CD4-positive, alpha-beta T cell (primary cell): ENCODE data around the gene TOGARAM2. TPM values are rescaled to one million over a fixed set of nuclear protein-coding genes. Genes with fewer than 3 reads are reported as not detected.

Source experiments
- ATAC-seq: fragments of 200-7000 bp; cut with Tn5 transposase; one replicate; pipeline ENCODE4 v1.10.0; 2022; ENCODE audit warnings: mild to moderate bottlenecking; ENCODE audit not compliant: poor library complexity
- CTCF ChIA-PET: fragments of 350-600 bp; sonication (Branson Sonifier 250); formaldehyde crosslinking; loops from one replicate; lab custom pipeline; 2021; ENCODE audit warnings: antibody characterized with exemption, inconsistent platforms; lab: Charles Lee
- POLR2A ChIA-PET: fragments of 350-600 bp; sonication (Branson Sonifier 250); formaldehyde crosslinking; loops from one replicate; lab custom pipeline; 2021; ENCODE audit warnings: antibody characterized with exemption, inconsistent platforms; lab: Charles Lee
- DNase-seq, 14 experiments: peaks; one replicate each; pipeline ENCODE4 v3.0.0-alpha.2; 2013 to 2020; ENCODE audit warnings: mixed read lengths in 2 of 14
- H3K27ac ChIP-seq, 2 donors: one replicate each; pipeline versions ENCODE4 v1.5.1 to v1.7.0; 2013; ENCODE audit warnings: low read length in 2 of 2, low read depth in 1 of 2, mild to moderate bottlenecking in 1 of 2
- H3K27me3 ChIP-seq, 2 experiments: 1 replicate in 1 of 2; 2 replicates in 1 of 2; pipeline versions ENCODE4 v1.6.1 to v1.7.0; 2013; ENCODE audit warnings: low read length in 2 of 2, control low read depth in 1 of 2, mild to moderate bottlenecking in 1 of 2, moderate library complexity in 1 of 2; ENCODE audit not compliant: insufficient read depth in 2 of 2, control insufficient read depth in 1 of 2
- H3K36me3 ChIP-seq: one replicate; pipeline ENCODE4 v1.6.1; 2013; ENCODE audit warnings: low read length, control low read depth; ENCODE audit not compliant: insufficient read depth
- H3K4me1 ChIP-seq: one replicate; pipeline ENCODE4 v1.6.1; 2013; ENCODE audit warnings: low read length, control low read depth; ENCODE audit not compliant: insufficient read depth
- H3K4me3 ChIP-seq: one replicate; pipeline ENCODE4 v1.5.1; 2013; ENCODE audit warnings: mild to moderate bottlenecking, low read length, moderate library complexity
- H3K9me3 ChIP-seq, 2 experiments: 1 replicate in 1 of 2; 2 replicates in 1 of 2; pipeline versions ENCODE4 v1.6.1 to v1.7.0; 2013; ENCODE audit warnings: low read length in 2 of 2, mild to moderate bottlenecking in 2 of 2, control low read depth in 1 of 2, moderate library complexity in 1 of 2; ENCODE audit not compliant: control insufficient read depth in 1 of 2, insufficient read depth in 1 of 2
- H3K27ac Mint-ChIP-seq: one replicate; pipeline ENCODE4 v1.8.0; 2020; ENCODE audit warnings: mixed read lengths
- H3K27me3 Mint-ChIP-seq: one replicate; pipeline ENCODE4 v1.8.0; 2021; ENCODE audit warnings: mixed read lengths
- H3K36me3 Mint-ChIP-seq: one replicate; pipeline ENCODE4 v1.8.0; 2021; ENCODE audit warnings: low read depth, mixed read lengths
- H3K4me1 Mint-ChIP-seq: one replicate; pipeline ENCODE4 v1.8.0; 2021; ENCODE audit warnings: low read depth, mixed read lengths
- H3K4me3 Mint-ChIP-seq: one replicate; pipeline ENCODE4 v1.8.0; 2020; ENCODE audit warnings: mild to moderate bottlenecking, mixed read lengths
- H3K9me3 Mint-ChIP-seq: one replicate; pipeline ENCODE4 v1.8.0; 2020; ENCODE audit warnings: mixed read lengths
- CTCF ChIP-seq: fragments of 200-600 bp; IDR thresholded peaks from one replicate; pipeline ENCODE4 v1.8.0; 2022; ENCODE audit warnings: antibody characterized with exemption, mild to moderate bottlenecking
- intact Hi-C, 2 experiments: fragments of 100-400 bp; cut with DNase I in 1 of 2; cut with micrococcal nuclease in 1 of 2; formaldehyde crosslinking; loops; one replicate each; pipeline versions ENCODE4 v1.15.1 to v1.9.0; 2023 to 2025; cut with DNase I, micrococcal nuclease
- polyA plus RNA-seq, 2 donors: library from polyadenylated mRNA; unstranded; fragments of 120-200 nt; gene quantifications; one replicate each; pipeline ENCODE4 v1.2.1, GENCODE V29; 2013
- total RNA-seq, 174 experiments: library from RNA in 2 of 174; stranded (reverse) in 2 of 174; gene quantifications; one replicate each; pipeline ENCODE4 v1.2.3 and lab custom pipeline; 2021 to 2026

Gene TOGARAM2
- total RNA-seq, result 1 to 10 TPM; 2.0 to 2.3 TPM
- polyA plus RNA-seq (2013, experiment 1 of 2), result 1.9 TPM
- 4.2 TPM for polyA plus RNA-seq (2013, experiment 2 of 2)
- total RNA-seq (lab: John Stamatoyannopoulos, UW), result 0.49 to 8.3 (median 2.3) reads per million in 172 experiments

- no peak for ATAC-seq
- no peaks in the 10 kb centered on the region for H3K4me1 ChIP-seq
- no peak within 1 kb of the TSS for H3K4me3 ChIP-seq
- Mint-ChIP-seq H3K27me3 (no peaks in the 10 kb centered on the region), H3K9me3 (no peaks in the 10 kb centered on the region), H3K36me3 (no peaks in the 10 kb centered on the region), H3K4me3 (no peak within 1 kb of the TSS), H3K4me1 (no peaks in the 10 kb centered on the region), H3K27ac (no peak within 1 kb of the TSS)
- no peaks in the 10 kb centered on the region for H3K27me3 ChIP-seq
- DNase-seq, result no peak
- intact Hi-C loops, result no loop called here
- ChIA-PET POLR2A (no interaction called here), CTCF (no interaction called here)
- H3K9me3 ChIP-seq, result no peaks in the 10 kb centered on the region
- no peak within 1 kb of the TSS for H3K27ac ChIP-seq
- no peaks in the 10 kb centered on the region for H3K36me3 ChIP-seq
- TF ChIP-seq CTCF, result no peak
Observed at GRCh38 chr2:28981016-28981441, at the start of gene TOGARAM2. Gene TOGARAM2, plus strand, starts transcription at chr2:28981298. Its CDS starts 13,537 bp downstream, at chr2:28994835.

DNA sequence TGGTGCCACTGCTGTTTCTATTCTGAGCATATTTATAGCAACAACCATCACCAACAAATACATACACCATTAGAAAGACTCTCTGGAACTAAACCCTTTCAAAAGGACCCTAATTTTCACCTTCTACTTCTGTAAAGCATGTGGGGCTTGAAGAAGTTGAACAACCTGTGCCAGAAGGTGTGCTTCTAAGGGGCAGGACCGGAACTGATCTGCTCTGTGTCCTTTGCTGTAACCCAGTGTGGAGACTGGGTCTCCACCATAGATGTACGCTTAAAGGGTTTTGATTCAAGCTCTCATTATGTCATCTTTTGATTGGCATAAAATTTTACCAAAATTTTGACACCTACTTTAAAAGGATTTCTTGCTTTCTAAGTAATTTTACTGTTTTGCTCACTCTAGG is 46.3 kb upstream of the TOGARAM2 start:
- Mint-ChIP-seq H3K4me3 (no peak overlapping the region), H3K9me3 (no peaks in the 10 kb centered on the region), H3K27ac (no peak overlapping the region), H3K4me1 (no peaks in the 10 kb centered on the region), H3K36me3 (peaks cover 92% of the 10 kb centered on the region), H3K27me3 (no peaks in the 10 kb centered on the region)
- Histone ChIP-seq H3K4me1 (no peaks in the 10 kb centered on the region), H3K4me3 (no peak overlapping the region), H3K27ac (no peak overlapping the region), H3K9me3 (no peaks in the 10 kb centered on the region), H3K36me3 (peaks cover 82% of the 10 kb centered on the region), H3K27me3 (no peaks in the 10 kb centered on the region)
- CTCF ChIA-PET, result no interaction called here
- POLR2A ChIA-PET, result no interaction called here
- DNase-seq, result no peak
- no peak for ATAC-seq
- TF ChIP-seq CTCF, result no peak
- intact Hi-C loops, result no loop called here

- TF ChIP-seq CTCF, result no peak
- POLR2A ChIA-PET, result no interaction called here
- intact Hi-C loops, result no loop called here
- Mint-ChIP-seq H3K36me3 (peaks cover 92% of the 10 kb centered on the region), H3K27ac (peak overlapping the region; percentile 40), H3K9me3 (no peaks in the 10 kb centered on the region), H3K27me3 (no peaks in the 10 kb centered on the region), H3K4me1 (no peaks in the 10 kb centered on the region), H3K4me3 (no peak overlapping the region)
- ATAC-seq (no peak), DNase-seq (no peak)
- H3K4me1 ChIP-seq, result no peaks in the 10 kb centered on the region
- CTCF ChIA-PET, result no interaction called here
- H3K9me3 ChIP-seq, result no peaks in the 10 kb centered on the region
- no peaks in the 10 kb centered on the region for H3K27me3 ChIP-seq
- peaks cover 89% of the 10 kb centered on the region for H3K36me3 ChIP-seq
- no peak overlapping the region for H3K4me3 ChIP-seq
- no peak overlapping the region for H3K27ac ChIP-seq
Observed at GRCh38 chr2:28941008-28941407, 40.1 kb upstream of the TOGARAM2 start.
